Gastrocnemius medialis (tissue), 4 donors: ENCODE measurements around the gene COG1. TPM values are rescaled to one million over a fixed set of nuclear protein-coding genes. Genes with fewer than 3 reads are reported as not detected.
A peak's percentile ranks its signal among the peaks of the same experiment; 100 is the strongest.

Experiments
- ATAC-seq, 2 donors: fragments of 150-250 bp; one replicate each; pipeline ENCODE4 v1.9.1; 2016
- DNase-seq, 2 donors: peaks; one replicate each; pipeline ENCODE4 v3.0.0-alpha.2; 2019
- H3K27ac ChIP-seq, 4 donors: fragments of 200-600 bp; sonication (generic); 1 replicate in 1 of 4; 2 replicates in 3 of 4; pipeline ENCODE4 v1.5.1; 2016 to 2018; ENCODE audit warnings: mild to moderate bottlenecking in 2 of 4, moderate library complexity in 1 of 4
- H3K27me3 ChIP-seq, 3 donors: fragments of 200-600 bp; sonication (generic) in 2 of 3; 1 replicate in 1 of 3; 2 replicates in 2 of 3; pipeline versions ENCODE4 v1.5.1 to v1.6.0; 2016 to 2019; ENCODE audit warnings: mild to moderate bottlenecking in 1 of 3, moderate library complexity in 1 of 3
- H3K36me3 ChIP-seq, 2 donors: fragments of 200-600 bp; sonication (generic) in 1 of 2; one replicate each; pipeline ENCODE4 v1.5.1; 2017 to 2018
- H3K4me1 ChIP-seq, 2 donors: fragments of 200-600 bp; sonication (generic) in 1 of 2; one replicate each; pipeline ENCODE4 v1.5.1; 2016 to 2017; ENCODE audit warnings: mild to moderate bottlenecking in 2 of 2
- H3K4me3 ChIP-seq, 4 donors: fragments of 200-600 bp; sonication (generic) in 3 of 4; 1 replicate in 1 of 4; 2 replicates in 3 of 4; pipeline ENCODE4 v1.5.1; 2016 to 2019; ENCODE audit warnings: mild to moderate bottlenecking in 2 of 4
- H3K9me3 ChIP-seq, 3 donors: fragments of 200-600 bp; sonication (generic) in 2 of 3; 1 replicate in 1 of 3; 2 replicates in 2 of 3; pipeline ENCODE4 v1.5.1; 2016 to 2019
- CTCF ChIP-seq, 5 experiments: fragments of 450-650 bp in 3 of 5; fragments of 200-600 bp in 2 of 5; sonication (generic) in 2 of 5; IDR thresholded peaks in 4 of 5; conservative IDR thresholded peaks in 1 of 5; 1 replicate in 4 of 5; 2 replicates in 1 of 5; pipeline ENCODE4 v1.5.1; 2016 to 2019; ENCODE audit warnings: antibody characterized with exemption in 5 of 5, mild to moderate bottlenecking in 3 of 5, moderate library complexity in 3 of 5
- POLR2A ChIP-seq, 2 donors: fragments of 450-650 bp; IDR thresholded peaks; one replicate each; pipeline ENCODE4 v1.6.1; 2017; ENCODE audit warnings: antibody characterized with exemption in 2 of 2, mild to moderate bottlenecking in 2 of 2, moderate library complexity in 2 of 2
- in situ Hi-C, 4 donors: fragments of 200-750 bp; cut with MboI; loops; one replicate each; pipeline versions ENCODE4 v1.15.0 to v1.8.0; 2017; ENCODE audit warnings: low sequenced_read_pairs in 4 of 4
- intact Hi-C: fragments of 100-400 bp; cut with DNase I; formaldehyde crosslinking; loops from one replicate; pipeline ENCODE4 v1.15.1; 2023; ENCODE audit warnings: low total_unique reads
- total RNA-seq, 4 donors: library from RNA; depleted of rRNA; stranded (reverse); fragments of >200 nt; gene quantifications; one replicate each; pipeline versions ENCODE4 v1.1.0 to v1.2.3, GENCODE V29; 2016

COG1 gene
- total RNA-seq, 4 donors from 2014 or later = 21.2 to 34.7 (median 26.7) TPM

GRCh38 chr17:73201215-73202069 is 8.6 kb downstream of the COG1 start:
- H3K36me3 ChIP-seq = peaks cover 2 to 93% of the 10 kb centered on the region in 2 donors
- no peaks in the 10 kb centered on the region for H3K9me3 ChIP-seq
- ATAC-seq (peak in 1 of 2 donors; percentile 65), DNase-seq (peak in 1 of 2 donors; percentile 35)
- intact Hi-C loops = no loop called here
- H3K27me3 ChIP-seq = no peaks in the 10 kb centered on the region
- TF ChIP-seq POLR2A (IDR thresholded peaks at IDR 0.05) (no peak), CTCF (IDR thresholded peaks at IDR 0.05 in 4 of 5, conservative IDR thresholded peaks at IDR 0.05 in 1 of 5) (no peak)
- in situ Hi-C loops = no loop called here
- H3K4me1 ChIP-seq = peaks cover 0 to 21% of the 10 kb centered on the region in 2 donors
- H3K27ac ChIP-seq = peak overlapping the region in 1 of 4 donors; percentile 62
- no peak overlapping the region for H3K4me3 ChIP-seq

- H3K4me3 ChIP-seq = no peak overlapping the region
- no peaks in the 10 kb centered on the region for H3K9me3 ChIP-seq
- DNase-seq (no peak), ATAC-seq (peak; percentile 33 to 43)
- no peak for TF ChIP-seq POLR2A (IDR thresholded peaks at IDR 0.05)
- no peak for TF ChIP-seq CTCF (IDR thresholded peaks at IDR 0.05 in 4 of 5, conservative IDR thresholded peaks at IDR 0.05 in 1 of 5)
- intact Hi-C loops (no loop called here), in situ Hi-C loops (no loop called here)
- H3K27ac ChIP-seq = peak overlapping the region; percentile 18 to 50 (median 40)
- H3K4me1 ChIP-seq = peaks cover 0 to 21% of the 10 kb centered on the region in 2 donors
- H3K27me3 ChIP-seq = no peaks in the 10 kb centered on the region
- H3K36me3 ChIP-seq = peaks cover 2 to 93% of the 10 kb centered on the region in 2 donors
These were observed 10.4 kb downstream of the COG1 start for GRCh38 chr17:73203135-73203787.

- TF ChIP-seq CTCF (IDR thresholded peaks at IDR 0.05 in 4 of 5, conservative IDR thresholded peaks at IDR 0.05 in 1 of 5) = no peak
- TF ChIP-seq POLR2A (IDR thresholded peaks at IDR 0.05) = no peak
- no peaks in the 10 kb centered on the region for H3K27me3 ChIP-seq
- DNase-seq = no peak
- intact Hi-C loops = no loop called here
- no peak overlapping the region for H3K4me3 ChIP-seq
- peaks cover 0 to 27% of the 10 kb centered on the region in 2 donors for H3K4me1 ChIP-seq
- in situ Hi-C loops = no loop called here
- ATAC-seq = no peak
- H3K27ac ChIP-seq = peak overlapping the region in 2 of 4 donors; percentile 49 to 50
- H3K36me3 ChIP-seq = peaks cover 2 to 93% of the 10 kb centered on the region in 2 donors
- H3K9me3 ChIP-seq = no peaks in the 10 kb centered on the region
These were observed 11.1 kb downstream of the COG1 start for GRCh38 chr17:73203788-73204479.

GRCh38 chr17:73205459-73205961 is 12.7 kb downstream of the COG1 start:
- ATAC-seq = no peak
- H3K36me3 ChIP-seq = peaks cover 0 to 88% of the 10 kb centered on the region in 2 donors
- H3K4me3 ChIP-seq = no peak overlapping the region
- no peaks in the 10 kb centered on the region for H3K9me3 ChIP-seq
- no peak for DNase-seq
- intact Hi-C loops (no loop called here), in situ Hi-C loops (no loop called here)
- no peak for TF ChIP-seq POLR2A (IDR thresholded peaks at IDR 0.05)
- no peak for TF ChIP-seq CTCF (IDR thresholded peaks at IDR 0.05 in 4 of 5, conservative IDR thresholded peaks at IDR 0.05 in 1 of 5)
- H3K4me1 ChIP-seq = peaks cover 0 to 27% of the 10 kb centered on the region in 2 donors
- H3K27ac ChIP-seq = no peak overlapping the region
- H3K27me3 ChIP-seq = no peaks in the 10 kb centered on the region
